SKM-1 (cell line): ENCODE measurements around the gene CTIF.

ENCODE experiments used
- DNase-seq: peaks from one replicate; lab custom pipeline; 2025; ENCODE audit not compliant: unreplicated experiment; lab: John Stamatoyannopoulos, UW

Gene CTIF

DNA sequence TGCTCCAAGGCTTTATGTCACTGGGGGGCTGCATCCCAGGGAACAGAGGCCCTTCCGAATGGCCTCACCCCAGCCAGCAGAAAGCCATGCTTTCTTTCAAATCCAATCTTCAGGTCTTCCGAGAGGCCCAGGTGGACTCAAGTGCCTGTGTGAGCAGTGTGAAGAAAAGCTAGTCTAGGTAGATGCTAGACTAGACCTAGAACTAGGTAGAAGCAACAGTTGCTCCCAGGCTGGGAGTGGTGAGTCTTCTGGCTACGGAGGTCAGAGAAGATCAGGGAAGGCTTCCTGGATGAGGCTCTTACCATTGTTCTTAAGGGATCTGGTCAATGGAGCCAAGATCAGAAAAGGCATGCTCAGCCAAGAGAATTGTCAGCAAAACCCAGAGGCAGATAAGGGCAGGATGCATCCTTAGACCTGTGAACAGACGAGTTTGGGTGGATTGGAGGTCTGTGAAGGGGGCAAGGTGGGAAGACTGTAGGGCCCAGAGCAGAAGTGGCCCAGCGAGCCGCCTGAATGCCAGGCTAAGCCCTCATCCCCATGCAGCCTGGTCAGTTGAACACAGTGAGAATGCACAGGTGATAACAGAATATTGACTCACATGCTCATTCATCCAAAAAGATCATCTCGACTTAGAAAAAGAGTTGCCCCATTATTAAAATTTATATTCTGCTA is 301.1 kb downstream of the CTIF start:
- no peak for DNase-seq

DNA sequence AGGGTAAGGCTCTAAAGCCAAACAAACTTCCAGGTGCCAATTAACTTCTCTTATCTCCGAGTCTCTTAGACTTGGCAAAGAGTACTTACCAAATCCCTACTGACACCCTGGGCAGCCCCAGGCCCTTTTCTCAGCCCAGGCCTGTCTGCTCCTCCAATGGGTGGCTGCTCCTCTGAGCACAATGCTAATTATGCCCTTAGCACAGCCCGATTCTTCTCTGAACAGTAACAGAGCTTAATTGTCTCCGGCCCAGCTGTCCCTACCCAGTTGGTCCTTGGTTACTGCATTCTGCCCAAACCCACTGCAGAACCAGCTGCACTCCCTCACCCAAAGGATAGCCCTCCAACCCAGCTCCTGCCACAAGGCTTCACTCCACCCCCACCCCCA is 301.7 kb downstream of the CTIF start:
- DNase-seq = no peak

DNA sequence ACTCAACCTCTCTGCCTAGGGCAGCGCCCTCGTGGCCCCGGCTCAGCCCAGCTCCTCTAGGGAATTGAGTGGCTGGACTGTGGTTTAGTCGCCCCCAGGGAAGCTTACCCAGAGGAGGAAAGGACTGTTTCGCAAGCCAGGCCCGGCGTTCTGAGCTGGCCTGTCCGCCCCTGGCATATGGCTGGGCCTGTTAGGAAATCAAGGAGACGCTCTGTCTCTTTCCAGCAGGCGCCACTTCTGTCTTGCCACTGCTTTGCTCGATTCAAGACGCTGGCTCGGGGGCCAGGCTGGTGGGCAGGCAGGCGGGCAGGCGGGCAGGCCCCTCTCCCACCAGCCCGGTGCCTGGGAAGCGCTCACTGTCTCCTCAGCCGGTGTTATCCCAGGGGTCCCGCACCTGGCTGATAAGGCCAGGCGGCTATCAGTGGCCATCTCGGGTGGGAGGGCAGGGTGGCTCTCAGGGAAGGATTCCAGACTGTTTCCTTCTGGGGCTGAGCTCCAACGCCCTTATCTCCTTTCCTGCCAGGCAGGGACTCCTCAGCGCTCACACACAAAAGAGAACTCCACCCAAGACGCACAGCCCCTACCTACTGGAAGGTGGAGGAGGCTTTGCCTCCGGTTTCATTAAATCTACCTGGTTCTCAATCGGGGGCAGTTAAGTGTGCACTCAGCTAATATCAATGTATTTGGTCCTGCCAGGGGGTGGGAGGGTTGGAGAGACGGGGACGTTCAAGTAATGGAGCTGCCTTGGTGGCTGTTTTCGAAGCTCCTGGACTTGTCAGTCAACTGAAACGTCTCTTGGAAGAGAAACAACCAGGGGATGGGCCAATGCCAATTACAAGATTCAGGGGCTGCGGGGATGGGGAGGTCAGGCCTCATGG is 302.8 kb downstream of the CTIF start:
- peak; percentile 46 for DNase-seq

DNA sequence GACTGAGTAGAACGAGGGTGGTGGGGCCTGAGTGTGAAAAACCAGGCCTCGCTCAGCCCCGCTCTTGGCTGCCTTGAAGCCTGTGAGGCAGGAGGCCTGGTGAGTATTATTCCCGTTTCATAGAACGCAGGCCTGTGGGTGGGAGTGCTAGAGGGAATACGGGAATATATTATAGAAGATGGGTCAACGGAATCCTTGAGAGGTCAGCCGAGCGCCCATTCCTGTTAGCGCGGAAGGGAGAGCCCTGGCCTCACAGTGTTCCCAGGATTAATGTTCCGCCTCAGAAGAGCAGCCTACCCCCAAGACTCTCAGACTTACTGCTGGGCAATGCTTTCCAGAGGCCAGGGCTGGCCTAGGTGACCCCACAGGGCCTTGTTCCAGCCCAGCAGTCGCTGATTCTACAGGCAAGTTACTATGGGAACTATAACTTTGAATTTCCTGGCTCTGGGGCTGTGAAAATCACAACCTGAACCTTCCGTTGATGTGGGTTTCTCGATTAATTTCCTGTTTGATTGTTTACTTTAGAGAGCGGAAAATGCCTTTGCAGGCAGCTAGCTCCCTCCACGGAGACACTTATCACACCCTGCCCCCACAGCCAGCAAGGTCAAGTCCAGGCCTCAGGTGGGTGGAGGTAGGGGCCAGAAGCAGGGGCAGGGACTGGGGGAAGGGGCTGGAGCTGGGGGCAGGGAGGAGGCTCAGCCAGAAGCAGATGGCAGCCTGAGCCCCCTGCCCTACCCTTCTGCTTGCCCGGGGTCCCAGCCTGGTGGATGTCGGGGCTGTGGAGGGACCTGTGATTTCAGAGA is 303.6 kb downstream of the CTIF start:
- DNase-seq = no peak

DNA sequence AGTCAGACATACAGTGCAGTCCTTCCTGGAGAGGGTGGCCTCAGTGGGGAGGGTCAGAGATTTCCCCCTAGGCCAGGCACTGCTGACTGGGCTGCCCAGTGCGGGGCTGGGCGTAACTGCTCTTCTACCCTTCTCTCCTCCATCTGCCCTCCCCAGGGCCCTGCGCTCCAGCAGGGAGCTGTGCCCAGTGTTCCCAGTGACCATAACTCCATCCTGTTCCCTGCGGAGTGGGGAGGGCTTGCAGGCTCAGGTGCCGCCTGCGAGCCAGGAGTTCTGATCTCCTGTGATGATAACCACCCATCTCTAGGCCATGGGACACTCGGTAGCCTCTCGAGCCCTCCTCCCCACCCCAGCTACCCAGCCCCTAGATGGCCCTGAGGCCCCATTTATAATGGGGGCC is 304.3 kb downstream of the CTIF start:
- no peak for DNase-seq

DNA sequence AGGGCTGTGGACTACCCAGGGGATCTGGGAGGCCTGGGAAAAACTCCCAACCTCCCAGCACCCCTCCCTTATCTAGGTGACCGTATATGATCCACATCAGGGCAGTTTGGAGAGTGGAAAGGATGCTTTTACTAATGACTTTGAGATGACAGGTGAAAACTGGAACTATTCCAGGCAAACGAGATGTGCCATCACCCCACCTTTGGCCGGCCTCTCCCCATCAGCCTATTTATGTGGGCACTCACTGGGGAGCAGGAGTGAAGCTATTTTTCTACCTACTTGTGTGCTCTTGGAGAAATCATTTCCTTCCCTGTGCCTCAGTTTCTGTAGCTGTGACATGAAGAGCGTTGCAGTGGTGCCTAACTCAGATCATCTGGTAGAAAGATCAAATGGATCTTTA is 304.8 kb downstream of the CTIF start:
- no peak for DNase-seq

DNA sequence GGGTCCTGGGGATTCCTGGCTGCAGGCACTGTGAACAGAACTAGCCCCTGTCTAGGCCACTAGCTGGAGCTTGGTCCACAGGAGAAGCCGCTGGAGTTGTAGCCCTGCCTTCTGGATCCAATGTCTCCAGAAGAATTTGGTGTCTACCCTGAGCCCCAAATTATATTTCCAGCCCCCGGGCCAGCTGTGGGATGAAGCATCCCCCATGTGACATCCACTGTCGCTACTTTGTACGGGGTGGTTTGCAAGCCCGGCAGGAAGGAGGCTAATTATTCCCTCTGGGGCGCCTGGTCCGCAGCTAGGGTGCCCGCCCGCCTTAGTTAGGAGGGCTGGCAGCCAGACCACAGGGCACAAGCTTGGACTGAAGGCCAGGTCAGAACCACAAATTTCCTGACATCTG is 305.4 kb downstream of the CTIF start:
- no peak for DNase-seq

DNA sequence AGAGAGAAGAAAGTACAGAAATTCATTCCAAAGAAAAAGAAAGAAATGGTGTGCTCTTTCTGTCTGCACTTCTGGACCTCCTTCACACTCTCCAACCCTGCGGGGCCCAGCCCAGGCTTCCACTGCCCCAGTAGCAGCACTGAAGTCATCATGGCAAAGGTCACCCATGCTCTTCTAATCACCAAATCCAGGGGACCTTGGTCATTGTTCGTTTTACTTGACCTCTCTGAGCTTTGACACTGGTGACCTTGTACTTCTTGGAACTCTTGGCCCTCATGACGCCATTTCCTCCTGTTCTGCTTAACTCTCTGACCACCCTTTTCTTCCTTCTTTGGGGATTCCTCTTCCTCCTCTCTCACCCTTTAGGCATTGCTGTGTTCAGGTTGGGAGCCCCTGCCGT is 306.3 kb downstream of the CTIF start:
- no peak for DNase-seq

DNA sequence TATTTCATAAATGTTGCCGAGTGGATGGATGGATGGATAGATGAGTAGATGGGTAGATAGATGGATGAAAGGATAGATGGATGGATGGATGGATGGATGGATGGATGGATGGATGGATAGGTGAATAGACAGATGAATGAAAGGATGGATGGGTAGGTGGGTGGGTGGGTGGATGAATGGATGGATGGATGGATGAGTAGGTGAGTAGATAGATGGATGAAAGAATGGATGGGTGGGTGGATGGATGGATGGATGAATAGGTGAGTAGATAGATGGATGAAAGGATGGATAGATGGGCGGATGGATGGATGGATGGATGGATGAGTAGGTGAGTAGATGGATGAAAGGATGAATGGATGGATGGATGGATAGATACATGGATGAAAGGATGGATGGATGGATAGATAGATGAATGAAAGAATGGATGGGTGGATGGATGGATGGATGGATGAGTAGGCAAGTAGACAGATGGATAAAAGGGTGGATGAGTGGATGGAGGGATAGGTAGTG is 307.6 kb downstream of the CTIF start:
- DNase-seq = no peak

DNA sequence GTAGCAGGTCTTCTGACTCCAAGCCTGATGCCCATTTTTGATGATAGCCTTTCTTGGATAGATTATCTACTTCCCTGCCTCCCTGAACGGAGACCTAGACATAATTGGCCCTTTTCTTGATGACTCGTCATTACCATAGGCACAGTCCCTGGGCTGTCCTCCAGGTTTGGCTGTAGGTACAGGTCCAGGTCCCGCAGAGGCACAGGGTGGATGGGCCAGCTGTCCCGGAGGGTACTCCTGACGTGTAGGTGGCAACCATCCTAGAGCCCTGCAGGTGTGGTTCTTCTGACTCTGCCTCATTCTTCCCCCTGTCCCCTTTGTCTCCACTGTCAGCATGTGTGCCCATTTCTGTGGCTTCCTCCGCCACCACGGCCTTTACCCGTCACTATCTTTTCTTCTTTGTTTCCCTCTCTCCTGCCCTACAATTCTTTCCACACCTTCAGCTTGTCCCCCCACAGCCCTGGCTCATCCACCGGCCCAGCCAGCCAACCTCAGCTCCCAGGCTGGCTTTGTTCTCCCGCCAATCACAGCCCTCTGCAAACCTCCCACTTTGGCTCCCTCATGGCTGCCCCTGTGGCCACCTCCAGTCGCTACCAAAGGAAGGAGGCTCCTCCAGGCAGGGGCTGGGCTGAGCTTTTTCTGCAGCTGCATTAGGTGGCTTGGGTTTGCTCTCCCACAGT is 309.1 kb downstream of the CTIF start:
- no peak for DNase-seq

DNA sequence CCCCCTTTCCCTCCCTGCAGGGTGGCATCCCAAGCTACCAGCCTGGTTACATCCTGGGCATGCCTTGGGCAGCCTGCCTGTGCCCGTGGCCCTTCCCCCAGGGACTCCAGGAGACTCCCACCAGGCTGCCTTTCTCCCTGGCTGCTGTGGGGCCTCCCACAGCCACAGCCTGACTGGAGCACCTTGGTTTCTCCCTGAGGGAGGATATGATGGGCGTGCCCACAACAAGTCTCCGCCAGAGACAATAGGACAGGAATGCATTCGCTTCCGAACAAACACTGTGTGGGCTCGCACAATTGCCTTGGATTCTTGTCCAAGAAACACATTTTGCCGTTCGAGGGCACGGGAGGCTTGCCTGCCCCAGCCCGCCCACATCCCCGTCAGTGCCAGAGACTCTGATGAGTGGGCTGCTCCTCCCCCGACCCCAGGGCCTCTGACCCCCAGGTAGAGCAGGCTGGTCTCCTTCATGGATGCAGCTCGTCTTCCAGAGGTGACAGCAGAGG is 309.9 kb downstream of the CTIF start:
- DNase-seq = no peak

DNA sequence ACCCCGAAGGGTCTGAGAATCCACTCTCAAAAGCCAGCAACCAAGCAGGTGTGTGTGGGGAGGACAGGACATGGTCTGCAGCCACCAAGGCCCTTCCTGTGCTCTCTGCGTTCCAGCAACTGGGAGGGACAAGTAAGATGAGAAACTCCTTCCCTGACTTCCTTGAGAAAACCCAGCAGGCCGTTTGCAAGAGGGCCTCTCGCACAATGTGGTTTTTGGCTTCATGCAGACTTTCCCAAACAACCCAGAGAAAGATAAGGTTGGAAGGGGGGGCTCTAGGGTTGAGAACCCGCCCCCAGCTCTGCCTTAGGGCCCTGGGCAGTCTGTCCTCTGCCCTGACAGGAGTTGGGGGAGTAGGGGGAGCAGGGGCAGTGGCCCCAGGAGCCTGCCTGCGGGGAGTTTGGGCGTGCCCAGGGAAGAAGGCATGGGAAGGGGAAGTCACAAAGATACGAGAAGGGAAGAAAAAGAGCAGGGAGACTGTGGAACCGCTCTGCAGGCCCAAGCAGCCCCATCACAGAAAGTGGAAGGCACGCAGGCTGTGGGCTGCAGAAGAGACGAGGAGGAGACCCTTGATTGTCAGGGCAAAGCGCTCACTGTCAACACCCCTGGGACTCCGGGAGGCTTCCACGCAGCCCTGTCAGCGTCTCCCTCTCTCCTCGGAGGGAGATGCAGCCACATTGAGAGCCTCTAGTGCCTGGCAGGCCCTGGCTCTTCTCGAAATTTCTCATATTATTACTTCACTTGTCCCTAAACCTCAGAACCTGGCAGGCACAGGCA is 312.2 kb downstream of the CTIF start:
- DNase-seq = no peak

DNA sequence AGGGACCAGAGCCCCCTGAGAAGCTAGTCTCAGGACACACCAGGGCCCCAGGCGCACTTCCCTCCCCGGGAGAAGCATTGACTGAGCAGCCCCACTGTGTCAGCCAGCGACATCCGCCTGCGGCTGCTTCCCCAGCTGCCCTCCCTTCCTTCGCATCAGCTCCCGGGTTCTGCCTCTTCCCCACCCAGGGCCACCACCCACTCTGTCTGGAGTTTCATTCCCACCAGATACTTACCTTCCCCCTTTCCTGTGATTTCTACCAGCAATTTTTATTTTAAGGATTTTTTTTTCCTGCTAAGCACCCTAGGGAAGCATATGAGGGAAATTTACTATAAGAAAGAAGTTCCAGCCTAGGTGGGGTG is 312.7 kb downstream of the CTIF start:
- no peak for DNase-seq

DNA sequence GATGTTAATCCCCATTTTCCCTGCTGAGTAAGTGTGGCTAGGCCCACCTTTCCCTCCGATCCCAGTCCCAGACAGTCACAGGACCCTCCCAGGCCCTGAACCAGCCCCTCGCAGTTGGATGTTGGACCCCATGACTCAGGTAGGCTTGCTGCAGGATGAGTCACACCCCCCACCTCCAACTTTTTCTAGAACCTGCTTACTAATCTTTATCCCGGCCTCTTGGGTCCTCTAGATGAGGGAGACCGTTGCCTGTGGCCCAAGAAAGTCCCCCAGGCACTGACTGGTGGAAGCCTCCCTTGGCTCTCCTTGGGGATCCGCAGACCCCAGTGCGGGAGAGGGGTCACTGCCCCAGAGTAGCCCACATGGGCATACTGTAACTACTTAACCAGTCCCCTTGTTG is 313.5 kb downstream of the CTIF start:
- DNase-seq = no peak

DNA sequence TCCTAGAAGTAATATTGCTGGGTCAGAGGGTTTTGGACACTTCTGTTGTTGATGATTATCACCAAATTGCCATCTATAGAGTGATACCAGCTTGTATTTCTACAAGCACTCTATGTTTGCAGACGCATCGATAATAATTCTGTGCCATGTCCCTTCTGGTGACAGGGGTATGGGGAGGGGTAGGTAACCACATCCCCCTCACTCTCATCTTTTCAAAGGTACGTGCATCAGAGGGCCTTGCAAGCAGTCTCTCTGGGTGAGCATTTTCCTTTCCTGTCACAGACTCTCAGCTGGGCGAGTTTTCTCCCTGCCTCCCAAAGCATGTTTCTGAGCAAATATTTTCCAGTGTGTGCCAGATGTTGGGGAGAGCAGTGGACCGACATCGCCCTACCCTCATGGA is 314.0 kb downstream of the CTIF start:
- DNase-seq = no peak

DNA sequence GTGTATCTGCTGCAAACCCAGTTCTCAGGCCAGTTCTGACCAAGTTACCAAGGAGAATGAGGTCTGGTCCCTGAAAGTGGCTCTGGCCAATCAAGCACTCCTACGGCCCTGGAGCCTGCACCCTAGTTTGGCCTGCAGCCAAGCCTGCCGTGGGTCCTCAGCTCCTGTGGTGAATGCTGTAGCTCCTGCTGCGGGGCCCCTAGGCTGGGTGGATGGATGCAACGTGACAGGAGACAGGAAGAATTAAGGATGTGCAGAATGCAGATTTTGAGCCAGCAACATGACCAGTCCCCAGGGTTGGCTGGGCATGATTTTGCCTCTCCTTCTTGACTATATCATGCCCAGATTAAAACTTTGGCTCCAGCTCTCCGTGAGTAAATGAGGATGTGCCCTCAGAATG is 314.8 kb downstream of the CTIF start:
- no peak for DNase-seq

DNA sequence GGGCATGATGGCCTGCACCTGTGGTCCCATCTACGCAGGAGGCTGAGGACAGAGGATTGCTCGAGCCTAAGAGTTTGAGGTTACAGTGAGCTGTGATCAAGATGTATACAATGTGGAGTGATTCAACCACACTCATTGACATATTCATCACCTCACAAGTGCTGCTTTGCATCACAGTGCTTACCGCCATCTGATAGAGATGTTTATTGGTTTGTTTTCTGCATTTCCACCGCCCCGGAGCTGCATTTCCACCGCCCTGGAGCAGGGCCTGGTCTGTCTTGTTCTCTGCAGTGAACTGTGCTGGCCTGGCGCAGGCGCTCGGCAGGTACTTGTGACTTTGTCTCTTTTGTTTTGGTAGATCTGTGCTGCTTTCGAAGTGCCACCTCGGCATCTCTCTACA is 315.9 kb downstream of the CTIF start:
- no peak for DNase-seq

DNA sequence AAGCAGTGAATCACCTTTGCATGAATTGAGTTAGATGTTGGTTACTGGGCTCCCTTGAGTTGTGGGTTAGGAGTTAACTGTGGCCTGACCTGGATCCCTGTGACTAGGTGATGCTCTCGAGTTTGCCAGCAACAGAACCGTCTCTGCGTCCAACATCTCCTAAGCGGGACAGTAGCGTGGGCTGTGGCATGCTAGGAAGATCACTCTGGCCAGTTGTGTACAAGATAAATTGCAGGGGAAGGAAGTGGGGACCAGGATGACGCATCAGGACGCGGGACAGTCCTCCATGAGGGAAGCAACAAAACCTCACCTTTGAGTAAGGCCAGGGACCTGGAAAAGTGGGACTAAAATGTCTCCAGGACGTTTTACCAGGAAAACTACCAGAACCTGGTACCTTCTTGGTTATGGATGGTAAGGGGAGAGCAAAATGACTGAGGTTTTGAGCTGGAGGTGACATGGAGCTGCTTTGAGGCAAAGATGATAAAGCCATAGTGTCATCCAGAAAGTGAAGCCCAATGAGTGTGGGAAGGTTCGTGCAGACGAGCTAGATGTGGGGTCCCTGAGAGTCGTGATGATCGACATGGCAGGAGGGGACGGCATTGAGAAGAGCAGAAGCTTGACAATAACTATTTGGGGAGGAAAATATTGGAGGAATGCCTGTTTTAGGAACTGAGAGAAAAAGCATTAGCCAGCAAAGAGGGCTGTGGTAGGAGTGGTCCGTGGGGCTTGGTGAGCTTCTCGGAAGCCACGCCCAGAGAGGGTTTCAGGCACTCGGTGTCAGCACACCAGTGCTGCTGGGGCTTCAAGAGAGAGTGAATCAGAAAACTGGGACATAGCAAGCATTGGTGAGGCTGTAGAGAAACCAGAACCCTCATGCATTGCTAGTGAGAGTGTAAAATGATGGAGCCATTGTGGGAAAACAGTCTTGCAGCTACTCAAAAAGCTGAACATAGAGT is 316.9 kb downstream of the CTIF start:
- DNase-seq = no peak
